Measurements from ENCODE around the gene SNAPIN.
"Not testable (repeated sequence)": the region's sequence is repeated elsewhere in the genome, so short reads cannot be mapped to it uniquely, and the experiment has no call there.

Gene SNAPIN

DNA sequence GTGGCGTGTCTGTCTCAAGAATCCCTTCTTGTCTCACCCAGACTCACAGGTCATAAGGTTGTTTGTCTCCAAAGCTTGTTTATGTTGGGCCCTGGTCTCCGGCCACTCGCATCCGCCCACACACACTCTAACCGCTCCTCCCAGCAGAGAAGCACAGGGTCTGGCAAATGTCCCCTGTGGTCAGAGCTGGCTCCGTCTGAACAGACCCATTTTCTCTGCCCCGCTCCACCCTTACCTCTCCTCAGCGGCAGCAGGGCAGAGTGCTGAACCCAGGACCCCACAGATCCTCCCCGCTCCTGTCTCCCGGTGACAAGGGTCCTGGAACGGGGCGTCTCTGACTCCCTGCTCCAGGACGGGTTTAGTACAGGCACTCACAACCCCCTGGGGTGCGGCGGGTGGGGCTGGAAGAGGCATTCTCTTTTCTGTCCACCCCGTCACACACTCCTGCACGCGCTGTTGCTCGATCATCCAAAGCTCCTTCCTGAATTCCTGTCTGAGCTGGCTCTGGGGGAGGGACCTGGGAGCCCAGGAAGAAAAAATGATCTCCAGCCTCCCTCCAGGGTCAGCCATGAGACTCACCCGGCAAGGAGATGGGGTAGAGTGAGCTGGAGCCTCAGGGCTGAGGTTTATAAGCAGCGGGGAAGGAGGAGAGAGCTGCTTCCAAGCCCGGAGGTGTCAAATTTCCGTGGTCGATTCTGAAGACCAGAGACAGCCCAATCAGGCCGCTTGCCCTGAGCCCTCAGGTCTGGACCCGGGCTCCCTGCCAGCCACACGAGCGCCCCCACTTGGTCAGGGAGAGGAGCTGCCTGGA, 31.4 kb upstream of the SNAPIN start, which contains the start of gene S100A13:
Gene S100A13 (minus strand): TSS at position 602 of the 811 bp plus-strand sequence. CDS start 1,033 bp downstream, outside the sequence.
- DNase-seq (ENCODE audit: low spot score) = no peak

DNA sequence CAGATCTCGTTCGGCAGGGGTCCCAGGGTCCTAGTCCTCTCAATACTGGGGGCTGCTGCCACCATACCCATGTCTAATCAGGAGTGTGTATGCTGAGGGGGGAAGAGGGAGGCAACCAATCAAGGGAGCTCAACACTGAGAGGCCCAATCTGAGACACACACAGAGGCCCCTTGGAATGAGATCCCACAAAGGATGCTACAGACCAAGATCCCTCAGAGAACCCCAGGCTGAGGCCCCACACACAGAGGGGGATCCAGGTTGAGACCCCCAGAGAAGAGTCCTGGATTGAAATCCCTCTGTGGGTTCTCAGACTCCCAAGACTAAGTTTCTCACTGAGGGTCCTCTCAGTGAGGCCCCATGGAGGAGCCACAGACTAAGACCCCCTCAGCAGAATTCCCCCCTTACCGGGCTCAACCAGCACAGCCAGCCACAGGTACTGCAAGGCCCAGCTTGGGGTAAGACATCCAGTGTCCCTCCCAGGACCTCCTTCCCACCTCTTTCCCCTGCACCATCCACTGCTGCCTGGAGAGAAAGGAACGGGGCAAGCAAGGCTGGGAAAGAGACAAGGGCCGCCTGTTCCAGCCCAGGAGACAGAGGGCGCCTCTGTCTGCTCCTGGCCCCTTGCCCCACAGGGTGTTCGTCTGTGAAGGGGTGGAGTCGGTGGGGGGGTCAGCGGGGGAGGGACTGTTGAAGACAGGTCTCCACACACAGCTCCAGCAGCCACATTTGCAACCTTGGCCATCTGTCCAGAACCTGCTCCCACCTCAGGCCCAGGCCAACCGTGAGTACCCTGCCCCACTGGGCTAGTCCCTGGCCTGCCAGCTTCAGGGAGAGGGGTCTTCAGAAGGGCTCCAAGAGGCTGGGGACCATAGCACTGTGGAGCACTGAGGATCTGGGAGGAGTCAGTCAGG, 30.5 kb upstream of the SNAPIN start, which contains the start of gene S100A1:
Gene S100A1 (plus strand): TSS at position 720 of the 912 bp plus-strand sequence. CDS start 2,088 bp downstream, outside the sequence.
- no peak for DNase-seq (ENCODE audit: low spot score)

DNA sequence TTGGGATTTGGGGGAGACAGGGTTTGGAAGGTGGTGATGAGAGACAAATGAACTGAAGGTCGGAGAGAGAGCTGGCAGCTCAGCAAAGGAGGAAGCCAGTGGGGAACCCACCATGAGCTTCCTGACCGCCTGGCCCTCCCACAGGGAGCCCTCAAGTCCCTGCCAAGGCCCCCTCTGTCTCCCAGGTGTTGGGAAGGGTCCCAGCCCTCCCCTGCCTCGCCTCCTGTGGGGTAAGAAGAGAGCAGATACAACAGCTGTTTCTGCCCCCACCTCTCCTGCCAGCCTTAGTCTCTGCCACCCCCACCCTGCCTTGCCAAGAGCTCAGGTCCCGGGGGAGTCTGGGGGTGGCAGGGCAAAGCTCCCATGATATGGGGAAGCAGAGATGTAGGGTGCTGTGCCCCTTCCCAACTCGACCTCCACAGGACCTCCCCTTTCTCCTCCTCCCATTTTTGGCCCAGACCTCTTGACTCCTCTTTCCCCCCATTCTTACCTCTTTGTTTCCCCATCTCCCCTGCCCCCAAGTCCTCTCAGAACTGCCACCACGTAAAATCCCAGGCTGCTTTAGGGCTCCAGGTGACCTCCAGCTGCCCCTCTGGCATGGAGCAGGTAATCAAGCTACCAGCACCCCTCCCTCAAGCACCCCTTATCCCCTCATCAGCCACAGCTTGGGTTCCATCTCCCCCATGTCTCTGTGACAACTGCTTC, 29.7 kb upstream of the SNAPIN start:
- DNase-seq (ENCODE audit: low spot score) = no peak

DNA sequence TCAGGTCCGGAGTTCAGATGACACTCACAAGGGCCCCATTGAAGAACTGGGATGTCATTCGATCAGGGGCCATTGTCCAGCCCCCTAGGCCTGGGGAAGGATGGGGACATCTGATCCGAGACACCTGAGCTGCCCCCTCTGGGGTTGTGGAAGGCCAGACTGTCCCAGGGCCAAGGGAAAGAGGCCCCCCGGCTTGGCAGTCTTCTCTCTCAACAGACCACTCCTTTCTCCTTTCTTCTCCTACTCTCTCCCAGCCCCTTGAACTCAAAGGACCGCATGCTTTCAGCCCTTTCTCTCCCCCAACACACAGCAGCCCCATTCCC, 29.2 kb upstream of the SNAPIN start:
- DNase-seq (ENCODE audit: low spot score) = no peak

DNA sequence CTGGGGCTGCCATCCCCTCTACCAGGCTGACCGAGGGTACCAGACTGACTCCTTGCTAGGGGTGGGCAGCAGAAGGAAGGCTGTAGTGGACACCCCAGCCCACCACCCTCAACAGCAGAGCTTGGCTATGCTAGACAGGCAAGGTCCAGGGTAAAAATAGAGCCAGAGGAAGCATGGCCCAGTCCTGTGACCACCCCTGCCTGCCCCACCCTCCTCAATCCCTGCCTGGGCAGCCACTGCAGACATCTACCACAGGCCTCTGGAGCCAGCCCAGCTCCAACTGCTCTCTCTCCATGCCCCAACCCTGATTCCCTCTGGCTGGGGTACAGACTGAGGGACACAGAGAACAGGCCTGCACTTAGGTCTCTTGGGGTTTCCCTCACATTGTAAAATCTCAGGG, 28.5 kb upstream of the SNAPIN start:
- DNase-seq (ENCODE audit: low spot score) = no peak

DNA sequence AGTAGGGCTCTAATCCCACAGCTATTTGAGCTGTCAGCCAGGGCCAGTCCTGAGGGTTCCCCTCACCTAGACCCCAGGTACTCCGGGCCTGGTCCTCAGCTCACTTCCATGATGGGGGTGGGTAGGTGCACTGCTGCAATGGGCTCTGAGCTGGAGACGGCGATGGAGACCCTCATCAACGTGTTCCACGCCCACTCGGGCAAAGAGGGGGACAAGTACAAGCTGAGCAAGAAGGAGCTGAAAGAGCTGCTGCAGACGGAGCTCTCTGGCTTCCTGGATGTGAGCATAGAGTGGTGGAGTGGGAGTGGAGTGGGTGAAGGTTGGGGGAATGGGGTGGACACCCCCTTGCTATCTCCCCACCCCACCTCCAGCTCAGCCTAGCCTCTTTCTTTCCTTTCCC, 28.1 kb upstream of the SNAPIN start:
- no peak for DNase-seq (ENCODE audit: low spot score)

DNA sequence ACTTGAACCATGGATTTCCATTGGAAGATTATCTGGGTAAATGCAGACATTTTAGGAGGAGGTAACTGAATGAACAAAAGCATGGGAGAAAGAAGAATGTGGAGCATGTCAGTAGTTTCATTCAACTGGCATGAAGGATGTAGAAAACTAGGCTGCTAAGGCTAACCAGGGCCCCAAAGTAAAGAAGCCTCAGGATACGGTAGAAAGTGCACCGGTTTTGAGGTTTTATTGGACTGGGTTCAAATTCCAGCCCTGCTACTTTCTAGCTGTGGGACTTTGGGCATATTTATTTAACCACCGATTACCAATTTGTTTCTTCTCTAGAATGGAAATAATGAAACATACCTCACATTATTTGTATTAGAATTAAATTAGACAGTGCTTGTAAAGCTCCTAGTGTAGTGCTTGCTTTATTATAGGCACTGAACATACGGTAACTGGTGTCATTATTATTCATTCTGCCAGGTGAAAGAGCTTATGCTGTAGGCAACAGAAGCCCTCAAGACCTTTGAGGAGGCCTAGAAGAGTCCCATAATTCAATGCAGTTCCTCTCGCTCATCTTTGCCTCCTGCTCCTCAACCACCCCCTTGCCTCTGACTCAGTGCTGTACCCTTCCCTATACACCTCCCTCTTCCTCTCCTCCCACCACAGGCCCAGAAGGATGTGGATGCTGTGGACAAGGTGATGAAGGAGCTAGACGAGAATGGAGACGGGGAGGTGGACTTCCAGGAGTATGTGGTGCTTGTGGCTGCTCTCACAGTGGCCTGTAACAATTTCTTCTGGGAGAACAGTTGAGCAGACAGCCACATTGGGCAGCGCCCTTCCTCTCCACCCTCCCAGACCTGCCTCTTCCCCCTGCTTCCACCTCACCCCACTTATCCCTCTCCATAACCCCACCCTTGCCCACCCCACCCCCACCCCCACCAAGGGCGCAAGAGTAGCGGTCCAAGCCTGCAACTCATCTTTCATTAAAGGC, 27.2 kb upstream of the SNAPIN start:
- DNase-seq (ENCODE audit: low spot score) = no peak

DNA sequence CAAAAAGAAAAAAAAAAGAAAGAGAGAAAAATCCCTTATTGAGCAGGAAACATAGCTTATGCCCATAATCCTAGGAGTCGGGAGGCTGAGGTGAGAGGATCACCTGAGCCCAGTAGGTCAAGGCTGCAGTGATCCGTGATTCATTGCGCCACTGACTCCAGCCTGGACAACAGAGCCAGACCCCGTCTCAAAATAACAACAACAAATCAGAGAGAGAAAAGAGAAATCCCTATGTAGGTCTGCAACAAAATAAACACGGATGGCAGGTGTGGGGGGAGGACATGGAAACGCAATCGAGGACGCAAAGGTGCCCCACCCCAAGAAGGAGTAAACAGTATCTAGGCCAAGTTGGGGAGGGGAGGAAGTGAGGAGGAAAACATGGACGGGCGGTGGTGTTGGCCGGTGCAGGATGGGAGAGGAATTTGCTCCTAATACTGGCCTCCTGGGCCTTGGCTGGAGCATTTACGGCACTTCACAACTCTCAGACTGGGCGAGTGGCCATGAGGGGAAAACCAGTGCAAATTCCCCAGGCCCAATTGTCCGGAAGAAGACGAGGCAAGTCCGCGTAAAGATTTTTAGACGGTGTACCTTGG, 25.2 kb upstream of the SNAPIN start:
- no peak for DNase-seq (ENCODE audit: low spot score)

DNA sequence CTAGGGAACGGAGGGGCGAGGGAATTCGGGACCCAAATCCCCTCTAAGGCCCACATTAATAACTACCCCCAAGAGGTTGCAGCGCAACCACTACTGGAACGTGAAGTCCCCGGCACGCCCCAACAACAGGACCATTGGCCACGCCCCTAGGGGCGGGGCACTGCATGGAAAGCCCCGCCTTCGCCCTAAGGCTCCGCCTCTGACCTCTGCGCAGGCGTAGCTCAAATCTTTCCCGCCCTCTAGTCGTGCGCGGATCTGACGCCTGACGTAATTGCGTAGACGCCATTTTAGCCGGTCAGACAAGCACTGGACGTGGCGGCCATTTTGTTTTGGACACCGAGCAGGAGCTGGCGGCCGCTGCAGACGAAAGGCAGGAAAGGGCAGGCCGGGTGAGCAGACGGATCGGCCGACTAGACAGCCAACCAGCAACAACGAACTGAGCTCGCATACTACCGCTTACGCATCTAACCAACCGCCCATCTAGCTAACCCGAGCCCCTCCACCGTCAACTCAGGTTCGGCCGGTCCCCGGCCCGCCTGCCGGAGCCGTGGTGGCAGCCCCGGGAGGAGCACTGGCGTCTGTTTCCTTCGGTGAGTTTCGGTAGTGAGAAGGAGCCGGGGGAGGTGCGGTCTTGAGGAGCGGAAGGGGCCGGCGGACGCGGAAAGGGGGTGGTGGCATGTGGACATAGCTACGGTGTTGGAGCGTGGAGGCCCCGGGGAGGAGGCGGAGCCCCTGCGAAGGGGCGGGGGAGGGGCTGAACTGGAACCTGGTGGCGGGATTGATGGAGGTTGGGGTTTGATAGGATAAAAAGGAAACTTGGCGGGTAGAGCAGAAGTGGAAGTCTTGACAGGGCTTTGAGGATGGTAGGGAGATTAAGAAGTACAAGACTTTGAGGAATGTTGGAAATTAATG, 24.5 kb upstream of the SNAPIN start, which contains the start of gene CHTOP:
Gene CHTOP (plus strand): TSS at position 313 of the 912 bp plus-strand sequence. CDS start 2,523 bp downstream, outside the sequence.
- DNase-seq (ENCODE audit: low spot score) = peak; percentile 95

DNA sequence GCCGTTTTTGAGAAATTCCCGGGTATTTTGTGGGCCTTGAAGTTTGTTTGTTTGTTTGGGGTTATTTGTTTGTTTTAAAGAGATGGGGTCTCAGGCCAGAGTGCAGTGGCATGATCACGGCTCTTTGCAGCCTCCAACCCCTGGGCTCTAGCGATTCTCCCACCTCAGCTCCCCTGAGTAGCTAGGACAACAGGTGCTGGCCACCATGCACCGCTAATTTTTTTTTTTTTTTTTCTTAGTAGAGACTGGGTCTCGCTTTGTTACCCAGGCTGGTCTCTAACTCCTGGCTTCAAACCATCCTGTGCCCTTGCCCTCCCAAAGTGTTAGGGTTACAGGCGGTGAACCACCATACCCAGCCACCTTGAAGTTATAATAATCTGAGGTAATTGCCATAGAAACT, 22.6 kb upstream of the SNAPIN start:
- DNase-seq (ENCODE audit: low spot score) = no peak

DNA sequence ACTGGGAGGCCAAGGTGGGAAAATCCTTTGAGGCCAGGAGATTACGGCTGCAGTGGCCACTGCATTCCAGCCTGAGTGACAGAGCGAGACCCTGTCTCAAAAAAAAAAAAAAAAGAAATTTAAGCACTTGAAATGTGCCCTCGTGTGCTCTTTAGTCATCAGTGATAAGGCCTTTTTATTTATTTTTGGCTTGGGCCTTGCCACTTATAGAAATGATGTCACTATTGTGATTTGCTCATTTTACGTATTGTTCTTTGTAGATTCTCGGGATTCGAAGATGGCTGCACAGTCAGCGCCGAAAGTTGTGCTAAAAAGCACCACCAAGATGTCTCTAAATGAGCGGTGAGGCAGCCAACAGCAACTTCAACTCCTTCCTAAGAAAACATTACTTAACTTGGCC, 22.2 kb upstream of the SNAPIN start:
- DNase-seq (ENCODE audit: low spot score) = no peak

DNA sequence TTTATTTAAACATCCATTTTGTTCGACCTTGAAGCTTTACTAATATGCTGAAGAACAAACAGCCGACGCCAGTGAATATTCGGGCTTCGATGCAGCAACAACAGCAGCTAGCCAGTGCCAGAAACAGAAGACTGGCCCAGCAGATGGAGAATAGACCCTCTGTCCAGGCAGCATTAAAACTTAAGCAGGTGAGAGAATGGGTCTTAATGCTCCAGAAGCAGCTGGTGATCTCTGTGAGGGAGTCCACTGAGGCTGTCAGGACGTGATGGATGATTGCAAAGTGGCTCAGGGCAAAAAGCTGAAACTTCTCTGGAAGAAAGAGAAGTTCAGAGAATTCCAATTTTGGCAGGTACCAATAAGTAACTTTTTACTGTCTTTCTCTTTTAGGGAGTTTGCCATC, 20.2 kb upstream of the SNAPIN start:
- no peak for DNase-seq (ENCODE audit: low spot score)

DNA sequence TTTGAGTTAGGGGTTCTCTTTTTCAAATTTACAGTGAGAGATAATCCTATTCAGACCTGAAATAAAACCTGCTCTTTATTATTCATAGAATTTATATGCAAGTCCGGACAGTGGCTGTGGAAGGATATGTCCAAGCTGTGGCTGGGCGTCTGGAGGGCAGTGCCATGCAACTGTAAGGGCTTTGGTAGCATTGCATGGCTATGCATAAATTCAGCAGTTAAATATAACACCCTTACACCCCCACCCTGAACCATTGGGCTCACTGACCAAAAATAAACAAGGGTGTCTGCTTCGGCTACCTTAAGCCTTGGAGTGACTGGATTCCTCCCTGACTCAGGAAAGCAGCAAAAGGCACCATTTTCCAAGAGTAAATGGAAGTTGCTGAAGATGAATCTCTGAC, 19.2 kb upstream of the SNAPIN start:
- no peak for DNase-seq (ENCODE audit: low spot score)

DNA sequence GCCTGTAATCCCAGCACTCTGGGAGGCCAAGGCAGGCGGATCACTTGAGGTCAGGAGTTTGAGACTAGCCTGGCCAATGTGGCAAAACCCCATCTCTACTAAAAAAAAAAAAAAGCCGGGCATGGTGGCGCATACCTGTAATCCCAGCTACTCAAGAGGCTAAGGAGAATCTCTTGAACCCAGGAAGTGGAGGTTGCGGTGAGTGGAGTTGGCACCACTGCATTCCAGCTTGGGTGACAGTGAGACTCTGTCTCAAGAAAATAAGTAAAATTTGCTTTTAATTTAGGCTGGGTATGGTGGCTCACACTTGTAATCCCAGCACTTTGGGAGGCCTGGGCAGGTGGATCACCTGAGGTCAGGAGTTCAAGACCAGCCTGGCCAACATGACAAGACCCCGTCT, 18.3 kb upstream of the SNAPIN start:
- not testable (repeated sequence) for DNase-seq (ENCODE audit: low spot score)

DNA sequence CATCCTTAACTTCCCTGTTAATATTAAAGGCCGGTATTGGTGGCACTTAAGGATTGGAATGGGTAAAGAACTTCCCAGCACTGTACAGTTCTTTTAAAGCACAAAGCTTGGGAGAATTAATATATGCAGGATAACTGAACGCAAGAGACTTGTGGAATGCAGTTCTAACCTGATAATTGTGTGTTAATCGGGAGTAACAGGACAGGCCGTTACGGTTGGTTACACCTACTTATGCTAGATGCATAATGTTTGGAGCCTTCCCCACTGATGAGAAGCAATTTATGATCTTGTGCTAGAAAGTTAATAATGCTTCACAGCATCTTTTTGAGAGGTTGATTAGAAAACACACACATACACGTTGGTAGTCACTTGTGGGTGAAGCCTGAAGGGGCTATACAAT, 17.6 kb upstream of the SNAPIN start:
- DNase-seq (ENCODE audit: low spot score) = no peak

DNA sequence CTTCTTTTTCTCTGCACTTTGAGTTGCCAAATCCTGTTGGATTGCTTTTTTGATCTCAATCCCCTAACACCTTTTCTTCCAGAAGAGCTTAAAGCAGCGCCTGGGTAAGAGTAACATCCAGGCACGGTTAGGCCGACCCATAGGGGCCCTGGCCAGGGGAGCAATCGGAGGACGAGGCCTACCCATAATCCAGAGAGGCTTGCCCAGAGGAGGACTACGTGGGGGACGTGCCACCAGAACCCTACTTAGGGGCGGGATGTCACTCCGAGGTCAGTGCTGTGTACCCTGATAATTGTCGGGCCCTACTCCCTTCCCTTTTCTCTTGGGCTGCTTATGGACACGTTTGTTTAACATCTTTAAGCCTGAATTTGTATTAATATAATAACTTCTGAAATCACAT, 16.3 kb upstream of the SNAPIN start:
- DNase-seq (ENCODE audit: low spot score) = no peak

DNA sequence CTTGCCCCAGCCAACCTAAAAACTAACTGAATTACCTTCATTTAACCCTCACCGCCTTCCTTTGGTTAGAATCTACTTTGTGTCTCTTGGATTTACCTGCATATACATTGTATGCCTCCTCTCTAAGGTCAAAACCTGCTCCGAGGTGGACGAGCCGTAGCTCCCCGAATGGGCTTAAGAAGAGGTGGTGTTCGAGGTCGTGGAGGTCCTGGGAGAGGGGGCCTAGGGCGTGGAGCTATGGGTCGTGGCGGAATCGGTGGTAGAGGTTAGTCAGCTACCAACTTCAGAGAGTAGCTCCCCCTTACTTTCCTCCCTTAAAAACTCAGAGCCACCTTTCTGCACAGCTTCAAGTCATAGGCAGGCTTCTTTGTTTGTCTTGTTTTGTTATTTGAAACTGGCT, 15.4 kb upstream of the SNAPIN start:
- no peak for DNase-seq (ENCODE audit: low spot score)

DNA sequence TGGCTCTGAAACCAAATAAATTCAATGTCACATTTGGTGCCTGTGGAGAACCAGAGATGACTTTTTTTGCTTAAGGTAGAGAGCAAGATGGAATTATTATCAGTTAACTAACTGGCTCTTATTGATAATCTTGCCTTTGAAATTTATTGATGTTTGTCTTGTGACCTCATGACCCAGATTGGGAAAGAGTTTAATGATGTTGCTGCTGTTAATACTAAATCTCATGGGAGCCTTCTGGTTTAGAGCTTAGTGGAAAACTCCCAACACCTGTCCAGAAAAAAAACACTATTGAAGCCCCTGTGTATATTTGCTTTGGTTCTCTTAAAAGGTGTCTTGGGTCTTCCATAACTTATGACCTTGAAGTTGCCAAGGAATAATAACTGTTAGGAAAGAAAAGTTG, 14.7 kb upstream of the SNAPIN start:
- no peak for DNase-seq (ENCODE audit: low spot score)

DNA sequence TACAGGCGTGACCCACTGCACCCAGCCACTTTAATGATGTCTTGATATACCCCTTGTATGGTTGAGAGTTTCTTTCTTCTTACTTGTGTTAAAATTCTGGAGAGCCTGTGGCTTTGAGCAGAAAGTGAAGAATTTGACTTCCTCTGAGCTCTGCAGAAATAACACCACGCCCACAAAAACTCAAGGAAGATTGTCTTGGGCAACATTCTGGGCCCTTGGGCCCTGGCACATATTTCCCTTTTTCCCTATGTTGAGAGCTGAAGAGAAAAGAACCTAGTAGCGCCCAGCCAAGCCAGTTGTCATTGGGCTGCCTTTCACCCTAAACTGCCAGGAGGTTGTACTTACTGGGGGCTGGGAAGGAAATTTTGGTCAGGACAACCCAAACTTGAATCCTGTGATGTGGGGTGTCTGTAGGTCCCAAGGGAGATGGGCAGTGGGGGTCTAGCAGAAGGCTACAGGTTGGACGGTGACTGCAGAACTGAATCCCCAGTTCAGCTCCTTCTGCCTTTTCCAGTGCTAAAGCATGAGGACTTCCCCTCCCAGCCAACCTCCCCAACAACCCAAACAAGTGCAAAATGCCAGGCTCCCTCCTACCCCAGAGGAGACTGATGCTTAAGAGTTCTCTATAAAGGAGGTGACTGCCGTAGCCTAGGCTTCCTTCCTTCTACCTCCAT, 11.7 kb upstream of the SNAPIN start:
- no peak for DNase-seq (ENCODE audit: low spot score)

Data from CD4-positive, alpha-beta T cell treated with Interleukin-6 at 100 ng/mL for 8 hours (primary cell).